Iris pigment epithelial cell (primary cell): ENCODE data around the gene EFNA5.
A peak's percentile ranks its signal among the peaks of the same experiment; 100 is the strongest.

Source experiments
- DNase-seq: peaks from one replicate; pipeline ENCODE4 v3.0.0-alpha.2; 2011; ENCODE audit warnings: low read depth

The EFNA5 gene

DNA sequence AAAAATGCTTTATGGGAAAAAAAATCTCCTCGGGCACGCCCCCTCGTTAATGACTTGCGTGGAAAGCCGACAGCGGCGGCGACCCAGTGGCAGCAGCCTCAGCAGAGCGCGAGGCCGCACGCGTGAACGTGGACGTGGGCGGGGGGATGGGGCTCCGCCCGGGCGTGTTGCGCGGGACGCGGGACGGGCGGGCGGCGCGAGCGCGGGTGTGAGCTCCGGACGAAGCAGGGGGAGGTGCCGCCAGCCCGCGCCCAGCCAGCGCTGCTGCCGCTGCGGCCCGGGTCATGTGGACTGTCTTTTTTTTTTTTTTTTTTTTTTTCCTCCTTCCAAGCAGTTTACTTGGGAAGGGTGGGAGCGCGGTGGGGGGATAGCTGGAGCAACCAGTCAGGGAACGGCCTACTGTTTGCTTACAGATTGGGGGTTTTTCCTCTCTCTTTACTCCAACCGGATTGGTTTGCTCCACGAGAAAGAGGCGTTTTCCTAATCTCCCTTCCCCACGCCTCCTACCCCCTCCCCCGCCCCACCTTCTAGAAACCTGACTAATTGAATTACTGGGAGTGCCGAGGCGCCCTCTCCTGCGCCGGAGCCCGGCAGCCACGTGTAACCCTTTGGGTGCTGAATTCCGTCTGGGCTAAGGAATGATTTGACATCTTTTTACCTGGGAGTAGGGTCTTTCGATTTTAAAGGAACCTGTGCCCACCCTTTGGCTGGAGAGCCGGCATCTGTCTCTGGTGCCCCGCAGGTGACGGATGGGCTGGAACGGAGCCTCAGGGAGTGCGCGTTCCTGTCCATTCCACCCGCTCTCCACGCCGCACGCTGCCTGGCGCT lies 1.7 kb upstream of the EFNA5 start:
- DNase-seq = peak; percentile 99

- peak; percentile 77 for DNase-seq
Measured at GRCh38 chr5:107671742-107672210, 1.0 kb upstream of the EFNA5 start.

DNA sequence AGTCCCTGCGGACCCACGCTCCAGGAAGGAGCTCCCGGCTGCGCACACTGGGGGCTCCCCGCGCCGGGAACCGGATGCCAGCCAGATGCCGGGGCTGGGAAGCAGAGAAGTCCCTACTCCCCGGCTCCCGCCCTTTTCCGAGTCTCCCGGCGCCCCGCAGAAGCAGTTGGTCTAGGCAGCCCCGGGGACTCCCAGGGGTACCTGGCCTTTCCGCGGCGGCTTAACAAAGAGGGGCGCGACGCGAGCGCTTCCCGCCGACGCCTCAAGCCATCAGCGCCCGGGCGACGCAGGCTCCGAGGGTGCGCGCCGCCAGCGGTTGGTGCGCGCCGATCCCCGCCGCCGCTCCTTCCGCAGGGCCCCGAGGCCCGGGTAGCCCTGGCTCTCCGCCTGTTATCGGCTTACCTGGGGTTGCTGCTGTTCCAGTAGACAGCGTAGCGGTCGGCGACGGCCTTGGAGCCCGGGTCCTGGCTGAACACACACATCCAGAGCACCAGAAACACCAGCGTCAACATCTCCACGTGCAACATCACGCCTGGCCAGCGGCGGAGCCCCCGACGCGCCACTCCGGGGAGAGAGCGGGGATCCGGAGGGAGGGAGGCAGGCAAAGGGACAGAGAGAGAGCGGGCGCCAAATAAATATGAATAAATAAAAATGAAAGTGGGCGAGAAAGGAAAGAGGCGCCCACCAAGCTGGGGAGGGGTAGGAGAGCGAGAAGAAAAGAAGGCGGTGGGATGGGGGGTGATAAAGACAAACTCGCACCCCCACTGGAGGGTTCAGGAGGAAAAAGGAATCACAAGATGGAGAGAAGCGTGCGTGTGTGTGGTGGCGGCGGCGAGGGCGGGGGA lies 428 bp downstream of the EFNA5 start:
- DNase-seq = peak; percentile 47

DNA sequence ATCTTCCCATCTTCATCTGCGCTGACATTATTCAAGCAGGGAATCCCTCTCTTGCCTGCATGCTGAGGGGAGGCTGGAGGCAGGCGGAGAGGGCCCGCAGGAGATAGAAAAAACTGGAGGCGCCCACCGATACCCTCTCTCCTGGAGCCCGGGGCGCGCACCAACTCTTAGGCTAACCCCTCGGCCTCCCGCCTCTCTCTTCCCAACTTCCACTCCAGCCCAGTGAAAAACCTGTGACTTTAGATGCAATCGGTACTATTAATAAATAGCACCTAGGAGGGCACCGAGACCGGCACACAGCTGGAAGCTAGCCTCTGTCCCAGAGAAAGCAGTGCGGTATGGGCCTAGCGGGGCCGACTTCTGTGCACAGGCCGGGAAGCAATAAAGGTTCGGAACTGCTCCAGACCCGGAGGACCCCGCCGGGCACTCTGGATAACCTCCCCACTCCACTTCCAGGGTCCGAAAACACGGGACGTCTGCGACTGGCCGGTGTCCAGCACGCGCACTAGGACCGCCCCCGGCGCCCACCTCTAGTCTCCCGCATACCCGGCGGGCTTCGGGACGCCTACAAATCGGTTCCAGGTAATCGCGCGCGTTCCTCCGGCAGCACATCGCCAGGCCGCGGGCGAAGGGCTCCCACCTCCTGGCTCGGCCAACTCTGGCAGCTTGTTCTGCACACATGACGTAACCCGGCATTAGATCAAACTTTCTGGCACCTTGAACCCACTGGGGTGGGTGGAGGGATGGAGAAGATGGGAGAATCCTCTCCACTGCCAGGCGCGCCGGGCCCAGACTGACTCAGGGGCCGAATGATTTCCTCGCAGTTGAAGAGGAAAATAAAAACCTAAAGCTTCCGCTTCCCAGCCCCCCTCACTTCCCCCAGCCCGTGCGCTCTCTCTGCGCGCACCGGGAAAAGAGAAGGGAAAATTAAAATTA lies 1.4 kb downstream of the EFNA5 start:
- DNase-seq = peak; percentile 46

DNA sequence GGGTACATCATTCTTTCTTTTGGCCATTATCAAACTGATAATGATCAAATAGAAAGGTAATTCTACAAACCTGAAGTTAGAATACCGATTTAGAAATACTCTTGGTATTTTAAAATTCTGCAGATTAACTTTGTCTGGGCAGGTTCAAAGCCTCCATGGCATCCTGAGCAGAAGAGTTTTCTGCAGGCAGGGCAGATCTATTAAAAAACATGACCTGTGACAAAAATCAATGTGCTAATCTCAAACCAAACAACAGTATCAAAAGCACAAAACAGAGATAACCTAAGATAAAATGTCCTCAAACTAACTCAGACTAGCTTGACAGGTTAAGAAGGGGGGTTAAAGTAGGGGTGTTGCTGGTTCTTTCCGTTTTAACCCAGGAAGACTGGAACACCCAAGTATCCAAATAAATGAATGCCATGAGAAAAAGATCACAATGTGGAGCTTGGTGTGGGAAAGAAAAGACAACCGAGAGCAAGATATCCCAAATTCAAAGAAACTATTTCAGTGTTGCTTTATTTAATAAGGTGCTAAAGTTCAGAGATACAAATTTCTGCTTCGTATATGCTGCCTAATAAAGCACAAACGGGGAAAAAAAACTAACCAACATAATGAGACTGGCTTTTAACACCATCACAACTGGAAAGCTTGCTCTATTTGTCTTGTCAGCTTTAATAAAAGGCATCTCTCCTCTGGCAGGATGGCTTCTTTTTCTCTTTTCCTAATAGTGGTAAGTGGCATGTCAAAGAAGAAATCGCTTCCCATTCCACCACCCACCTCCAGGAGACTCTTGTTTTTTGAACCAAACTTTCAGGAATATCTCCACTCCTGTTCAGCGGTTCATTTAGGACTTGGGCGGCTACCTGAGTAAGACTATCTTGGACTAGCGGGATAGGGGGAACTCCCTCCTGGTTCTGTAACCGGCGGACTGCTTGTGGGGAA lies 2.3 kb downstream of the EFNA5 start:
- DNase-seq = peak; percentile 25

GRCh38 chr5:107666051-107666655 lies 4.6 kb downstream of the EFNA5 start:
- no peak for DNase-seq

DNA sequence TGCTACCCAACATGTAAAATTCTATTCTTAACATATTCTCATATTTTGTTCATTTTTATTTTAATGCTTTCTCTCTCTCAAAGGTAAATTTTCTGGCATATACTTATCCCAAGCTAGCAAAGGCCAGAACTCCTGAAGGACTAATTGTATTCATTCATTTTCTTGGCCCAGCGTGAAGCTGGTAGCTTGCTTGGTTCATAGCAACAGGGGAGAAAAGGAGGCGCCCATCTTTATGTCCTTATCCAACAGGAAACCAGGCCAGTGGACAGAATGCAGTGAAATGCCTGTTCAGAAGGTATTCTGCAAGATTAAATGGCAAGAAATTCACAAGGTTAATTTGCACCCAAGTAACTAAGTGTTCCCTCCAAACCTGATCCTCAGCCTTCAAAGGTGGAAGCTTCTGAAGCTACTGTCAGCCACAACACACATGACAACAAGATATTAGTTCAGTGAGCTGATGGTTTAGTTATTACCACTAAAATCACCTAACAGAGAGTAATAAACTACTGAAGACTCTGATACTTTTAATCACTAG lies 5.6 kb downstream of the EFNA5 start:
- DNase-seq = no peak

- DNase-seq = no peak
Measured at GRCh38 chr5:107663697-107664096, 7.0 kb downstream of the EFNA5 start.

- DNase-seq = no peak
Measured at GRCh38 chr5:107661650-107662044, 9.1 kb downstream of the EFNA5 start.

- DNase-seq = no peak
Measured at GRCh38 chr5:107661038-107661649, 9.6 kb downstream of the EFNA5 start.

- no peak for DNase-seq
Measured at GRCh38 chr5:107658528-107658927, 12.2 kb downstream of the EFNA5 start.

DNA sequence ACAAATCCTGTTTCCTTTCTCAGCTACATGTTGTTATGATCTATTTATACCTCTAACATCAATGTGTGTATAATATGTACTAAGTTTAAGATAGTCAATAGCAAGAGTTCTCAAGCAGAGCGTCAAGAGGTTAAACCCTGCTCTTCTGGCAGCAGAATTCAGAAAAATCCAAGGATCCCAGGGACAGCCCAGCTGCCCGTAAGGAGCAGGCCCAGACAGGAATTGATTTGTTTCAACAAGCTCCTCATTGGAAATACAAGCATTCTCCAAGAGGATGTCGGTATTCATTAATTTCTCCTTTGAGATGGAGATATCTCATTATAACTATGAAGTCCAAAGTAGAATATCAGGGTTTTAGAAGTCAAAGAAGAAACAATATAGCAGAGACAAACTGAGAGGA lies 14.9 kb downstream of the EFNA5 start:
- no peak for DNase-seq

DNA sequence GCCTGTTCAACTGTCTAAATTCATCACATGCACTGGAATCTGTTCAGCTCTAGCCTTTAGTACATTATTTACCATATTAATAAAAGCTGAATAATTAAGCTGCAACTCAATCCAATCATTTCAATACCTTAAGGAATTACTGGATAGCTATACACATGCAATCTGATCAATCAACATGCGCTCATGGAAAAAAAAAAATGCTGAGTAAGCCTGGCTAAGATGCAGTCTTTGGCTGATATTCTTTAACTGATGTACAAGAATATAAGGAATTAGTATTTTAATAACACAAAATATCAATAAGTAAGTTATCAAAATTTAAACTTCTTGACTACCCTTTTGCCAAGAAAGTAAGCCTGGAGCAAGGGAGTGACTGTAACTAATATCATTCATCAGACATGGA lies 15.9 kb downstream of the EFNA5 start:
- DNase-seq = no peak

GRCh38 chr5:107653685-107654084 lies 17.1 kb downstream of the EFNA5 start:
- no peak for DNase-seq

DNA sequence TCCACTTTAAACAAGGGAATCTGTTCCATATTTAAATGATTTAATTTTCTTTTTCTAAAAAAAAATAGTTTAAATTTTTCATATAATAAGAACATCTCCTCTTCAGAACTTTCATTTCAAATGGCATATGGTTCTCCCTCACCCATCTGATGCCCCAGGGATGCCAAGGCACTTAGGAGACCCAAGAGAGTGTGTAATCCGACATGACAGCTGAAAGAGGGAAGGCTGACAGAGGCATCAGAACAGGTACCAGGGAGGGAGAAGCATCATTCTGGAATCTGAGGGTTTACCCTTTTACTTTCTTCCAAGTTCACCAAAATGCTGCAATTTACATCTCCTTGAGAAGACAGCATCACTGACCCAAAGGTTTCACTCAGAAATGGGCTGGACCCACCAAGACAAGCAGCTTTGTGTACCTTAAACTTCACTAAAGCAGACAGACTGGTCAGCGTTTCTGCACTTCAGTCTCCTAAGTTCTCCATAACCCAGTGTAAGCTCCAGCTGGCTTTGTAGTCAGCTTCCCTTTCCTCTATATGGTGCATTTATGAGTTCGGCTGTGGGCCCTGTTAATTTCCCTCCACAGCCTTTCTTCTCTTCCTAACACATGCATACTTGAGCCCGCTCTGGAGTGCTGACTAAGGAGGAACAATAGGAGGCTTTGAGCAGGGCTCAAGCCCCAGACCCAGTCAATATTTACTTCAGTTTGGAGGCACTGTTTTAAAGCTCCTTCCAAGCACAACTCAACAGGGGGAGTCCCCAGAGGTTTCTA lies 17.7 kb downstream of the EFNA5 start:
- no peak for DNase-seq

GRCh38 chr5:107652408-107652807 lies 18.3 kb downstream of the EFNA5 start:
- DNase-seq = no peak

- DNase-seq = no peak
Measured at GRCh38 chr5:107651325-107651724, 19.4 kb downstream of the EFNA5 start.

DNA sequence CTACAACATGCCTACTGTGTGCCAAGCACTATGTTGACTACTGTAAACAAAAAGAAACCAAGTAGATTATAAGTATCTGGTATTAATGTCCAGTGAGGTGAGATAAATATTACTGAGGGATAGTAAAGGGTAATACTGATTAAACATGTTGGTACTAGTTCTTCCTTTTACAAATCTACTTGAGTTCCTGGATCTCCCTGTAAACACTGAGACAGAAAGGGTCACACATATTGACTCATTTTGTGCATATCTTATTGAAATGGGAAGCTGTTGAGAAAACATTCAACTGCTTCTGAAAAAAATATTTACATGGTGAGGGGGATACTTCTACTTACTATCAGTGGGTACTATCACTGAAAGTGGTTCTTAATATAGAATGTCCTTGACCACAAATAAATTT lies 24.3 kb downstream of the EFNA5 start:
- DNase-seq = no peak

GRCh38 chr5:107640568-107640967 lies 30.2 kb downstream of the EFNA5 start:
- DNase-seq = no peak
